BJ (cell line): ENCODE data around the gene DCAF15. TPM values are rescaled to one million over a fixed set of nuclear protein-coding genes. Genes with fewer than 3 reads are reported as not detected.

Experiments
- CTCF ChIA-PET: fragments of 350-600 bp; formaldehyde crosslinking; extraction: SDS; loops from one replicate; lab custom pipeline; 2021; ENCODE audit warnings: antibody characterized with exemption, inconsistent platforms; lab: Yijun Ruan, JAX
- POLR2A ChIA-PET: fragments of 300-600 bp; sonication (Branson Sonifier 250); formaldehyde crosslinking; extraction: SDS; loops from one replicate; lab custom pipeline; 2021; ENCODE audit warnings: antibody characterized with exemption; lab: Charles Lee
- DNase-seq: peaks from one replicate; pipeline ENCODE4 v3.0.0-alpha.2; 2011; ENCODE audit warnings: low read depth
- H3K27me3 ChIP-seq: 2 replicates; pipeline ENCODE4 v1.6.0; 2011; ENCODE audit warnings: low read length; ENCODE audit not compliant: control insufficient read depth, insufficient read depth
- H3K36me3 ChIP-seq: 2 replicates; pipeline ENCODE4 v1.5.1; 2011; ENCODE audit warnings: low read length; ENCODE audit not compliant: control insufficient read depth, insufficient read depth
- H3K4me3 ChIP-seq: 2 replicates; pipeline ENCODE4 v1.5.1; 2011; ENCODE audit warnings: low read depth, mild to moderate bottlenecking, control low read depth, low read length
- CTCF ChIP-seq: IDR thresholded peaks from 2 replicates; pipeline ENCODE4 v1.5.1; 2011; ENCODE audit warnings: low read depth, mild to moderate bottlenecking, control low read depth, inconsistent platforms, low read length, moderate library complexity; ENCODE audit not compliant: insufficient read depth
- polyA plus RNA-seq: library from polyadenylated mRNA; depleted of rRNA; stranded (reverse); fragments of >200 nt; gene quantifications from 2 replicates; pipeline ENCODE4 v1.2.3, GENCODE V29; 2011

The DCAF15 gene
- polyA plus RNA-seq, 1 experiment: 20.0 TPM

GRCh38 chr19:13981021-13981420, 28.7 kb downstream of the DCAF15 start:
- H3K36me3 ChIP-seq: peaks cover 9% of the 10 kb centered on the region
- H3K27me3 ChIP-seq: no peaks in the 10 kb centered on the region
- ChIA-PET POLR2A (no interaction called here), CTCF (interaction anchor here (0.7 kb wide), 1 partner anchor 88 kb away, joined by 3 read pairs; no protein-coding TSS in a partner anchor)
- H3K4me3 ChIP-seq: no peak overlapping the region
- no peak for TF ChIP-seq CTCF
- DNase-seq: no peak

GRCh38 chr19:13981467-13981866, 29.2 kb downstream of the DCAF15 start:
- POLR2A ChIA-PET: no interaction called here
- peaks cover 9% of the 10 kb centered on the region for H3K36me3 ChIP-seq

GRCh38 chr19:13981988-13982501, 29.7 kb downstream of the DCAF15 start:
- POLR2A ChIA-PET: no interaction called here
- Histone ChIP-seq H3K27me3 (no peaks in the 10 kb centered on the region), H3K4me3 (no peak overlapping the region), H3K36me3 (peaks cover 8% of the 10 kb centered on the region)
- DNase-seq: no peak
- CTCF ChIA-PET: interaction anchor here (1.0 kb wide), 1 partner anchor 49 kb away, joined by 3 read pairs; the partner anchor contains the start of gene IL27RA
- TF ChIP-seq CTCF: no peak

More at GRCh38 chr19:13981467-13981866, 29.2 kb downstream of the DCAF15 start:
- DNase-seq: no peak
- no peak for TF ChIP-seq CTCF
- Histone ChIP-seq H3K4me3 (no peak overlapping the region), H3K27me3 (no peaks in the 10 kb centered on the region)
- CTCF ChIA-PET: interaction anchor here (1.0 kb wide), 1 partner anchor 50 kb away, joined by 3 read pairs; the partner anchor contains the start of gene IL27RA

GRCh38 chr19:13982773-13983172, 30.5 kb downstream of the DCAF15 start:
- DNase-seq: no peak
- peaks cover 8% of the 10 kb centered on the region for H3K36me3 ChIP-seq
- no peaks in the 10 kb centered on the region for H3K27me3 ChIP-seq
- POLR2A ChIA-PET: no interaction called here
- no peak for TF ChIP-seq CTCF
- CTCF ChIA-PET: no interaction called here
- H3K4me3 ChIP-seq: no peak overlapping the region

- Histone ChIP-seq H3K27me3 (no peaks in the 10 kb centered on the region), H3K4me3 (no peak overlapping the region), H3K36me3 (peaks cover 8% of the 10 kb centered on the region)
- no peak for TF ChIP-seq CTCF
- ChIA-PET POLR2A (no interaction called here), CTCF (no interaction called here)
- DNase-seq: no peak
Observed at GRCh38 chr19:13983213-13983889, 31.0 kb downstream of the DCAF15 start.
